Vagina (tissue), 2 donors: ENCODE data around the gene LPGAT1. TPM values are rescaled to one million over a fixed set of nuclear protein-coding genes. Genes with fewer than 3 reads are reported as not detected.

Experiments used
- DNase-seq, 2 donors: peaks; one replicate each; pipeline ENCODE4 v3.0.0-alpha.2; 2017; ENCODE audit errors: extremely low spot score in 2 of 2
- H3K27ac ChIP-seq: fragments of 200-600 bp; sonication (generic); one replicate; pipeline ENCODE4 v1.5.1; 2019
- H3K27me3 ChIP-seq: fragments of 200-600 bp; sonication (generic); one replicate; pipeline ENCODE4 v1.5.1; 2019
- H3K36me3 ChIP-seq, 2 donors: fragments of 200-600 bp; sonication (generic); one replicate each; pipeline ENCODE4 v1.5.1; 2017 to 2019
- H3K4me1 ChIP-seq: fragments of 200-600 bp; sonication (generic); one replicate; pipeline ENCODE4 v1.5.1; 2019
- H3K4me3 ChIP-seq, 2 donors: fragments of 200-600 bp; sonication (generic); 1 replicate in 1 of 2; 2 replicates in 1 of 2; pipeline ENCODE4 v1.5.1; 2016 to 2019
- H3K9me3 ChIP-seq: fragments of 200-600 bp; sonication (generic); one replicate; pipeline ENCODE4 v1.5.1; 2019
- POLR2A ChIP-seq, 2 donors: fragments of 450-650 bp; IDR thresholded peaks; one replicate each; pipeline ENCODE4 v1.6.1; 2017; ENCODE audit warnings: antibody characterized with exemption in 2 of 2, mild to moderate bottlenecking in 2 of 2, moderate library complexity in 2 of 2
- POLR2AphosphoS5 ChIP-seq, 2 donors: sonication (generic); formaldehyde crosslinking; IDR thresholded peaks; one replicate each; pipeline ENCODE4 v1.9.0; 2017; ENCODE audit warnings: antibody characterized with exemption in 2 of 2, mild to moderate bottlenecking in 2 of 2, low read depth in 1 of 2; ENCODE audit not compliant: insufficient read depth in 1 of 2
- intact Hi-C: fragments of 100-400 bp; cut with DNase I; formaldehyde crosslinking; loops from one replicate; pipeline ENCODE4 v1.15.1; 2023
- total RNA-seq: library from RNA; depleted of rRNA; stranded (reverse); fragments of >200 nt; gene quantifications from one replicate; pipeline ENCODE4 v1.2.3, GENCODE V29; 2016
- TF ChIP-seq, protein P1 (sequence below), 3 experiments: fragments of 450-650 bp in 2 of 3; fragments of 200-600 bp in 1 of 3; sonication (generic) in 1 of 3; IDR thresholded peaks; one replicate each; pipeline ENCODE4 v1.5.1; 2017 to 2019; ENCODE audit warnings: antibody characterized with exemption in 3 of 3, mild to moderate bottlenecking in 2 of 3, moderate library complexity in 2 of 3

The LPGAT1 gene
- total RNA-seq, 1 donor from 2014 or later = 63.8 TPM

DNA sequence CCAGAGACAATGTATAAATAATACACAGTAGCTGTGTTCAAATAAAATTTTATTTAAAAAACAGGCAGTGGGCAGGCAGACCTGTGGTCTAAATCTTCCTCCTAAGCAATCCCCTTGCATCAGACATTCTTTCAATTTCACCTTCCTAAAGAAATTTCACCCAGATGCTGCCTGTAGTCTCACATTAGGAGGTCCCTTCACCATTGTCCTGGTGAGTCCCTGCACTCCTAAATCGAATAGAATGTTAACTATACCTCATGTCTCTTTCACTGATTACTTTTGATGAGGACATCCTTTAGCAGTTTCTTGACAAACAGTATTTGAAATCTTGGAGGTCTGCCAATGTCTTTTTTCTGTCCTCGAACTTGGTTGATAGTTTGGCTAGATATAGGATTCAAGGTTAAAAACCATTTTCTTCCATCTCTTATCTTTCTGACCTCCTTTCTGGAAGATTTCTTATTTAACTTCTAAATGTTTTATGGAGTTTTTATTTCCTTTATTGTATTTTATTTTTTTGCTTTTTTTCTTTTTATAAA is 77.5 kb downstream of the LPGAT1 start:
- no peaks in the 10 kb centered on the region for H3K4me1 ChIP-seq
- no peak overlapping the region for H3K27ac ChIP-seq
- intact Hi-C loops = no loop called here
- peaks cover 0 to 18% of the 10 kb centered on the region in 2 donors for H3K36me3 ChIP-seq
- TF ChIP-seq POLR2A (IDR thresholded peaks at IDR 0.05) = no peak
- no peak for TF ChIP-seq POLR2AphosphoS5 (IDR thresholded peaks at IDR 0.05; ENCODE audit: insufficient read depth in 1 of 2, low read depth in 1 of 2)
- TF ChIP-seq, protein P1, sequence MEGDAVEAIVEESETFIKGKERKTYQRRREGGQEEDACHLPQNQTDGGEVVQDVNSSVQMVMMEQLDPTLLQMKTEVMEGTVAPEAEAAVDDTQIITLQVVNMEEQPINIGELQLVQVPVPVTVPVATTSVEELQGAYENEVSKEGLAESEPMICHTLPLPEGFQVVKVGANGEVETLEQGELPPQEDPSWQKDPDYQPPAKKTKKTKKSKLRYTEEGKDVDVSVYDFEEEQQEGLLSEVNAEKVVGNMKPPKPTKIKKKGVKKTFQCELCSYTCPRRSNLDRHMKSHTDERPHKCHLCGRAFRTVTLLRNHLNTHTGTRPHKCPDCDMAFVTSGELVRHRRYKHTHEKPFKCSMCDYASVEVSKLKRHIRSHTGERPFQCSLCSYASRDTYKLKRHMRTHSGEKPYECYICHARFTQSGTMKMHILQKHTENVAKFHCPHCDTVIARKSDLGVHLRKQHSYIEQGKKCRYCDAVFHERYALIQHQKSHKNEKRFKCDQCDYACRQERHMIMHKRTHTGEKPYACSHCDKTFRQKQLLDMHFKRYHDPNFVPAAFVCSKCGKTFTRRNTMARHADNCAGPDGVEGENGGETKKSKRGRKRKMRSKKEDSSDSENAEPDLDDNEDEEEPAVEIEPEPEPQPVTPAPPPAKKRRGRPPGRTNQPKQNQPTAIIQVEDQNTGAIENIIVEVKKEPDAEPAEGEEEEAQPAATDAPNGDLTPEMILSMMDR (IDR thresholded peaks at IDR 0.05) = no peak
- no peaks in the 10 kb centered on the region for H3K27me3 ChIP-seq
- H3K4me3 ChIP-seq = no peak overlapping the region
- no peak for DNase-seq
- H3K9me3 ChIP-seq = peaks cover under 1% of the 10 kb centered on the region

GRCh38 chr1:211752317-211752716 is 78.2 kb downstream of the LPGAT1 start:
- Histone ChIP-seq H3K27ac (no peak overlapping the region), H3K4me3 (no peak overlapping the region), H3K4me1 (no peaks in the 10 kb centered on the region), H3K36me3 (peaks cover 0 to 18% of the 10 kb centered on the region in 2 donors), H3K9me3 (no peaks in the 10 kb centered on the region), H3K27me3 (no peaks in the 10 kb centered on the region)
- DNase-seq = no peak
- no peak for TF ChIP-seq POLR2A (IDR thresholded peaks at IDR 0.05)
- TF ChIP-seq, protein P1 (IDR thresholded peaks at IDR 0.05) = no peak
- TF ChIP-seq POLR2AphosphoS5 (IDR thresholded peaks at IDR 0.05; ENCODE audit: insufficient read depth in 1 of 2, low read depth in 1 of 2) = no peak
- intact Hi-C loops = no loop called here

GRCh38 chr1:211751438-211751837 is 79.1 kb downstream of the LPGAT1 start:
- no peaks in the 10 kb centered on the region for H3K27me3 ChIP-seq
- H3K36me3 ChIP-seq = peaks cover 0 to 18% of the 10 kb centered on the region in 2 donors
- H3K4me1 ChIP-seq = no peaks in the 10 kb centered on the region
- DNase-seq = no peak
- H3K9me3 ChIP-seq = no peaks in the 10 kb centered on the region
- TF ChIP-seq, protein P1 (IDR thresholded peaks at IDR 0.05) = no peak
- TF ChIP-seq POLR2AphosphoS5 (IDR thresholded peaks at IDR 0.05; ENCODE audit: insufficient read depth in 1 of 2, low read depth in 1 of 2) = no peak
- no peak for TF ChIP-seq POLR2A (IDR thresholded peaks at IDR 0.05)
- intact Hi-C loops = no loop called here
- H3K27ac ChIP-seq = no peak overlapping the region
- no peak overlapping the region for H3K4me3 ChIP-seq

DNA sequence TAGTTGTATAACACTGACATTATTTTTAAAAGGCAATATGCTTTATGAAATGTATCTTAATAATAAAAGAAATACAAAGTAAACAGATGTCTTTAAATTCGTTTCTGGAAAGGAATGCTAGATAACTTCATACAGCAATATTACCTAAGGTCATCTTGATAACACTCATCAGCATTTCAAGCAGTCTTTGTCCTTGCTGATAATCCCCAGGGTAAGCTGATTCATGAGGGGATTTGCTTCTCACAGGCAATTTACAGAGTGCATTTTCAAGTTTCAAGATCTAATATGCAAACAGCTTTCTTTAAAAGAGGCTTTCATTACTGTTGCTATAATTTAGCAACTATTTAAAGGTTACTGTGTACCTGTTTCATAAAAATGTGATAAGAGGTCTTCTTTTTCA is 80.0 kb downstream of the LPGAT1 start:
- TF ChIP-seq POLR2AphosphoS5 (IDR thresholded peaks at IDR 0.05; ENCODE audit: insufficient read depth in 1 of 2, low read depth in 1 of 2) = no peak
- TF ChIP-seq, protein P1 (IDR thresholded peaks at IDR 0.05) = no peak
- TF ChIP-seq POLR2A (IDR thresholded peaks at IDR 0.05) = no peak
- H3K4me3 ChIP-seq = no peak overlapping the region
- H3K36me3 ChIP-seq = peaks cover 0 to 18% of the 10 kb centered on the region in 2 donors
- no peaks in the 10 kb centered on the region for H3K27me3 ChIP-seq
- intact Hi-C loops = no loop called here
- H3K9me3 ChIP-seq = no peaks in the 10 kb centered on the region
- DNase-seq = no peak
- H3K4me1 ChIP-seq = no peaks in the 10 kb centered on the region
- no peak overlapping the region for H3K27ac ChIP-seq

DNA sequence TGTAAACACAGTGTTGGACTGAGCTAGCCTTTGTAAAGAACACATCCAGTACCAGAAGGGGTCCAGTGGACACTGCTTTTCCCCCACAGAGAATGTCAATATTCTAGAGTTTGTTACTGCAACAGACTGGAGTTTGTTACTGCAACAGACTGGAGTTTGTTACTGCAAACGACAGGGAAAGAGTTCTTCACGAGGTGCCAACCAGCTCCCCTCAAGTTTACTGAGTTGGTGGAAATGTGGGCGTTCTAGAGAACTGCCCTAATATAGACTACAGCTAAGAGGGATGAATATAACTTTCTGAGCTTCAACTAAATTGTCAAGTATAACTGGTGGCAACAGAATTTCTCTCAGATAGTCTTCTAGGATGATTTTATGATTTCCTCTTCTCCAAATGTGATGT is 81.3 kb downstream of the LPGAT1 start:
- peaks cover 0 to 18% of the 10 kb centered on the region in 2 donors for H3K36me3 ChIP-seq
- no peak for DNase-seq
- TF ChIP-seq, protein P1 (IDR thresholded peaks at IDR 0.05) = no peak
- TF ChIP-seq POLR2AphosphoS5 (IDR thresholded peaks at IDR 0.05; ENCODE audit: insufficient read depth in 1 of 2, low read depth in 1 of 2) (no peak), POLR2A (IDR thresholded peaks at IDR 0.05) (no peak)
- no peaks in the 10 kb centered on the region for H3K27me3 ChIP-seq
- H3K9me3 ChIP-seq = no peaks in the 10 kb centered on the region
- intact Hi-C loops = no loop called here
- H3K4me3 ChIP-seq = no peak overlapping the region
- no peak overlapping the region for H3K27ac ChIP-seq
- H3K4me1 ChIP-seq = no peaks in the 10 kb centered on the region
